Epithelial cell of proximal tubule (primary cell): ENCODE data around the gene ABHD11. TPM values are rescaled to one million over a fixed set of nuclear protein-coding genes. Genes with fewer than 3 reads are reported as not detected.
A peak's percentile ranks its signal among the peaks of the same experiment; 100 is the strongest.

ENCODE experiments used
- DNase-seq: peaks from one replicate; pipeline ENCODE4 v3.0.0-alpha.2; 2011; ENCODE audit warnings: low read depth
- H3K4me3 ChIP-seq: 2 replicates; pipeline ENCODE4 v1.5.1; 2011; ENCODE audit warnings: low read depth, mild to moderate bottlenecking, low read length
- total RNA-seq: library from RNA; depleted of rRNA; stranded (reverse); fragments of >200 nt; gene quantifications from 2 replicates; pipeline ENCODE4 v1.2.3, GENCODE V29; 2015
- TF ChIP-seq, protein P1 (sequence below): conservative IDR thresholded peaks from 2 replicates; pipeline ENCODE4 v1.5.1; 2012; ENCODE audit warnings: low read depth, mild to moderate bottlenecking, low read length

ABHD11 gene
- total RNA-seq, 1 donor from 2014 or later = 53.6 TPM

DNA sequence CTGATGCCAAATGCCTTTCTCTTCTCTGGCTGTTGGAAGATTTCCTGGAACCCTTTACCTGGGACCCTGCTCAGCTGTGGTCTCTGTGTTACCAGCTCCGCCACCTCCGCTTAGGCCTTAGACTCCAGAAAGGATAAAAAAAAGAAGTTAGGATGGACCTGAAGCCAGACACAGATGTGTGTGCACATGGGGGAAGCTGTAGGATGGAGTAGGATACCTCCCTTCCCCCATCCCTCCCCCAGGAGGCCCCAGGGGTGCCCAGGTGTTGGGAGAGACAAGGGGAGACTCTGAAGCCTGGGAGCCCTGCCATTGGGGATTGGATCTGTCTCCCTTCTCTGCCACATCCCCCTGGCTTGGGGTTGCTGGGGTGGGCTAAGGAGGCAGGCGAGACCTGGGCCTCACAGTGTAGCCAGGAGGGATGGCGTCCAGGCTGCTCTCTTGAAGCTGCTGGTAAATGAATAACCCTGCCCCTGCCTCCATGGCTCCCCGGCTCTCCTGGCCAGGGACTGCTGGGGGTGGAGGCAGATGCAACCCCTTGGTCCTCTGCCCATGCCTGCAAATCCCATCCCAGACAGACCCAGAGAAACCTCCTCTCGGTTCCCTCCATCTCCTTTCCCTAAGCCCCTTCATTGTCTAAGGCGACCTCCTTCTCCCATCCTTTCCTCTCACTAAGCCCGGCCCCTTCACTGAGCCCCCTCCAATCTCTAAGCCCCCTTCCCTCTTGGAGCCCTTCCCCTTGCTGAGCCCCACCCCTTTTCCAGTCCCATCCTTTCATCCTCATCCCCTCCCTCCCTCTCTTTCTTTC lies 23.5 kb upstream of the ABHD11 start:
- H3K4me3 ChIP-seq = no peak overlapping the region
- DNase-seq = no peak
- TF ChIP-seq, protein P1, sequence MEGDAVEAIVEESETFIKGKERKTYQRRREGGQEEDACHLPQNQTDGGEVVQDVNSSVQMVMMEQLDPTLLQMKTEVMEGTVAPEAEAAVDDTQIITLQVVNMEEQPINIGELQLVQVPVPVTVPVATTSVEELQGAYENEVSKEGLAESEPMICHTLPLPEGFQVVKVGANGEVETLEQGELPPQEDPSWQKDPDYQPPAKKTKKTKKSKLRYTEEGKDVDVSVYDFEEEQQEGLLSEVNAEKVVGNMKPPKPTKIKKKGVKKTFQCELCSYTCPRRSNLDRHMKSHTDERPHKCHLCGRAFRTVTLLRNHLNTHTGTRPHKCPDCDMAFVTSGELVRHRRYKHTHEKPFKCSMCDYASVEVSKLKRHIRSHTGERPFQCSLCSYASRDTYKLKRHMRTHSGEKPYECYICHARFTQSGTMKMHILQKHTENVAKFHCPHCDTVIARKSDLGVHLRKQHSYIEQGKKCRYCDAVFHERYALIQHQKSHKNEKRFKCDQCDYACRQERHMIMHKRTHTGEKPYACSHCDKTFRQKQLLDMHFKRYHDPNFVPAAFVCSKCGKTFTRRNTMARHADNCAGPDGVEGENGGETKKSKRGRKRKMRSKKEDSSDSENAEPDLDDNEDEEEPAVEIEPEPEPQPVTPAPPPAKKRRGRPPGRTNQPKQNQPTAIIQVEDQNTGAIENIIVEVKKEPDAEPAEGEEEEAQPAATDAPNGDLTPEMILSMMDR = no peak

DNA sequence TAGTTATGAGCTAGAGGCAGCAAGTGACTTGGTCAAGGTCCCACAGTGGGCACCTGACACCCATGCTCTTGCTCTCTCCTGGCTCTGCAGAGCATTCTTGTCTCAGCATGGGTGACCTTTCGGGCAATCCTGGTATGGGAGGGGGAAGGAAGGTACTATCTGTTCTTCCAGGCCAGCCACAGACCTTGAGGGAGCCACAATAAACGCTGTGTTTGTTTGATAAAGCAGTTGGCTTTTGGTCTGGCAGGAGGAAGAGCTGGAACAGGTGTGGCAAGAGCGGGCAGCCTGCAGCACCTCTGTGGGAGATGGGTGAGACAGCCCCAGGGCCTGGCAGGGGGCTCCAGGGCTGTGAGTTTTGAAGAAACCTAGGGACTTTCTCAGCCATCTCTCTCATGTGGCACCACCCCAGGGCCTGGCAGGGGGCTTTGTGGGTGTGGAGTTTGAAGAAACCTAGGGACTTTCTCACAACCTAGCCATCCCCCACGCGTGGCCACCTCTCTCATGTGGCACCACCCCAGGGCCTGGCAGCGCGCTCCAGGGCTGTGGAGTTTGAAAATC lies 20.1 kb upstream of the ABHD11 start:
- no peak for DNase-seq
- TF ChIP-seq, protein P1 = no peak

DNA sequence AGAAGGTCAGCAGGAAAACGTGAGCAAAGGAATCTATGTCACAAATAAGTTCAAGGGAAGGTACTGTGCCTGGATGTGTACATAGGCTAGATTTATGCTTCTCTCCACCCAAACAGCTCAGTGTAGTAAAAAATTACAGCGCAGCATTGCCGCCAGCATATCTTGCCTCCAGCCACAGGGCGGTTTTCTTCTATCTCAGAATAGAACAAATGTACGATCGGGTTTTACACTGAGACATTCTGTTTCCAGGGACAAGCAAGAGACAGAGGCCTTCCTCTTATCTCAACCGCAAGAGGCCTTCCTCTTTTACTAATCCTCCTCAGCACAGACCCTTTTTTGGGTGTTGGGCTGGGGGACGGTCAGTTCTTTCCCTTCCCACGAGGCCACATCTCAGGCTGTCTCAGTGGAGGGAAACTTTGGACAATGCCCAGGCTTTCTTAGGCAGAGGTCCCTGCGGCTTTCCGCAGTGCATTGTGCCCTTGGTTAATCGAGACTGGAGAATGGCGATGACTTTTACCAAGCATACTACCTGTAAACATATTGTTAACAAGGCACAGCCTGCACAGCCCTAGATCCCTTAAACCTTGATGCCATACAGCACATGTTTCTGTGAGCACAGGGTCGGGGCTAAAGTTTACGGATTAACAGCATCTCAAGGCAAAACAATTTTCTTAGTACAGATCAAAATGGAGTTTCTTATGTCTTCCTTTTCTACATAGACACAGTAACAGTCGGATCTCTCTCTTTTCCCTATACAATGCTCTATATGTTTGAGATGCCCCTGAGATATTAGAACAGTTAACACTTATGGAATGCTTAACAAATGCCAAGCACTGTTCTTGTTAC lies 11.6 kb upstream of the ABHD11 start:
- no peak overlapping the region for H3K4me3 ChIP-seq
- TF ChIP-seq, protein P1 = no peak
- no peak for DNase-seq

More for the DNA sequence above, 20.1 kb upstream of the ABHD11 start:
- no peak overlapping the region for H3K4me3 ChIP-seq

DNA sequence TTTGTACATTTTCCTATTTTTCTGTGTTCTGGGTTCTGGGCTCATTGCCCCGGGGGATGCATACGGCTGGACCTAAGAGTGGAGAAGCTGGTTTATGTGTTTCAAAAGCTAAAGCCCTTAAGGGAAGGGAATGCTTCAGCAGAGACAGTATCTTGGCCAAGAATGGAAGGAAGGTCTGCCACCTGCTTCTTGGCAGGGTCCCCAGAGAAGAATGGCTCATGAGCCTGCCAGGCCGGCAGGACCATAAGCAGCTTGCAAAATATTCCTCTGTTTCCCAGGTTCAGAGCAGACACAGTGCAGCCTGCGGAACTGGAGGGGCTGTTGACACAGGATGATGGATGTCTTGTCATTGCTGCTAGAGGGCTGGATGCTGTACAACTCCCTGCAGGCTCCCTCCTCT lies 7.8 kb upstream of the ABHD11 start:
- TF ChIP-seq, protein P1 = no peak
- no peak overlapping the region for H3K4me3 ChIP-seq
- DNase-seq = no peak

DNA sequence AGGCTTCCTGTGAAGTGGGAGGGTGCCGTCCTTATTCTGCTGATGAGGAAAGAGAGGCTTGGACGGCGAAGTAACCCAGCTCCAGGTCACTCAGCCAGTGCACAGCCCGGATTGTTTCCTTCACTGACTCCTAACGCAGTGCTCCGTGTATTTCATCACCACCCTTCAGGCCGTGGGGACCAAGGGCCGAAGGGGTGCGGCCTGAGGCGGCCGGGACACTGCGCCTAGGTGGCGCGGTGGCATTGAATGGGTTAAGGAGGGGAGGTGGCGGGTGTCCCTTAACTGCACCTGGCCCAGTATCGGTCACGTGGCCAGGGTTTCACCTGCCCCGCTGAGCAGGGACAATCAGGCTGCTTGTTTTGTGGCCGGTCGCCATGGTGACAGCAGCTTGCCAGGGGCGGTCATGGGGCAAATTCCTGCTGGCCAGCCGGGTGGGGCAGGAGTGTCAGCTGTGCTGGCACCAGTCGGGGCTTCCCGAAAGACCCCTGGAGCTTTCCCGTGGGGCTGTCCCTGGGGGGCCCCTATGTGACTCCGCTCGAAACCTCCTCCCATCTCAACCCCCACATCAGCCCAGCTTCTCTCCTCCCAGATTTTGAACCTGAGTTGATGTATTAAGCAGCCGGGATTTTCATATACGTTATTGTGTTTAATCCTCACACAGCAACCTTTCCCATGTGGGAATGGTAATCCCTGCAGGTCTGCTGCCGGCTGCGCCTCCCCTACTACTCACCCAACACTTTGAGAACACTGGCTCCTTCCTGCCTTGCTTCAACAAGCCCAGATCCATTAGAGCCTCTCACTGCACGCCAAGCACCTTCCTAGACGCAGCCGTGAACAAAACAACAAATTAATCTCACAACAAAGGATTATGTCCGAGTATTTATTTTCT lies 4.4 kb upstream of the ABHD11 start:
- TF ChIP-seq, protein P1 = peak; percentile 5
- peak overlapping the region; percentile 25 for H3K4me3 ChIP-seq
- DNase-seq = peak; percentile 78

DNA sequence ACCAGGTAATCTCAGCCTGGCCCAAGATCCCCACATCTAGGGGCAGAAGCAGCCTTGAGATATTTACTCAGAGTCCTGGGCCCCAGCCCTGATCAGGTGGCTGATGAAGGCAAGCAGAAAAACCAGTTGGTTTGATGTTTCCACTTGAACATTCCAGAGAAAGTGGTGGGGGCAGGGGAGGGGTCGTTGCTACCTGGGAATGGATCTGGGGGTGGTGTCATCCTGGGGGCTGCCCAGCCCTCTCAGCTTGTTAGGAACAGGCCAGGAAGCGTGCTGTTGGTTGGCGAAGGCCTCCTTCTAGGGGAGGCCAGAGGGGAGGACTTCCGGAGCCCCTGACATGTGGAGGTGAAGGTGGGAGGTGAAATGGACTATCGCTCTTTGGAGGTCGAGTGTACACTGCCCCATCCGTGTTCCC lies 3.7 kb upstream of the ABHD11 start:
- DNase-seq = no peak
- TF ChIP-seq, protein P1 = no peak

More for the DNA sequence above, 3.7 kb upstream of the ABHD11 start:
- peak overlapping the region; percentile 25 for H3K4me3 ChIP-seq
